ENCODE data around the gene TMUB2. TPM values are rescaled to one million over a fixed set of nuclear protein-coding genes. Genes with fewer than 3 reads are reported as not detected.
A peak's percentile ranks its signal among the peaks of the same experiment; 100 is the strongest.

TMUB2 gene
- total and polyA plus RNA-seq, 12 donors: 16.3 to 37.2 (median 20.1) TPM

DNA sequence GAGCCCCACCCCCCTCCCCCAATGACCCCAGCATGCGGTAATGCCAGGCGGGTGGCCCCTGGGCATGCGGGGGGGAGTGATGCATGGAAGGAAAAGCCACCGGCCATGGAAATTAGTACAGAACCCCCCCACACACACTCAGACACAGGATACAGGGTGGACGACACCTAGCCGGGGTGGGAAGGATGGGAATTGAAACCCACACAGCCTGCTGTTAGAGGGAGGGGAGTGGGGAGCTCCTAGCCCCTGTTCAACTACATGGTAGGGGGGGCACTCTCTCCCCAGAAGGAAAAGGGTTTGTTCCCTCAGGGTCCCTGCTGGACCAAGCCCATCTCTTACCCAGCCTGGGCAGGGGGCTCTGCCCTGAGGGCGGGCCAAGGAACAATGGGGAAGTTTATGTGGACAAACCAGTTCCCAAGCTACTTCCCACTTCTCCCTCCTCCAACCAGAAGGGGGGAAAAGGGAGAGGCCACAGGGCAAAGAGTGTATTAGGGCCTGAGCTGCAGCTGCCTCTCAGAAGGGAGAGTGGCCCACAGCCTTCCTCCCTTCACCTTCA, 5.2 kb downstream of the TMUB2 start:
- TF ChIP-seq, protein P1, sequence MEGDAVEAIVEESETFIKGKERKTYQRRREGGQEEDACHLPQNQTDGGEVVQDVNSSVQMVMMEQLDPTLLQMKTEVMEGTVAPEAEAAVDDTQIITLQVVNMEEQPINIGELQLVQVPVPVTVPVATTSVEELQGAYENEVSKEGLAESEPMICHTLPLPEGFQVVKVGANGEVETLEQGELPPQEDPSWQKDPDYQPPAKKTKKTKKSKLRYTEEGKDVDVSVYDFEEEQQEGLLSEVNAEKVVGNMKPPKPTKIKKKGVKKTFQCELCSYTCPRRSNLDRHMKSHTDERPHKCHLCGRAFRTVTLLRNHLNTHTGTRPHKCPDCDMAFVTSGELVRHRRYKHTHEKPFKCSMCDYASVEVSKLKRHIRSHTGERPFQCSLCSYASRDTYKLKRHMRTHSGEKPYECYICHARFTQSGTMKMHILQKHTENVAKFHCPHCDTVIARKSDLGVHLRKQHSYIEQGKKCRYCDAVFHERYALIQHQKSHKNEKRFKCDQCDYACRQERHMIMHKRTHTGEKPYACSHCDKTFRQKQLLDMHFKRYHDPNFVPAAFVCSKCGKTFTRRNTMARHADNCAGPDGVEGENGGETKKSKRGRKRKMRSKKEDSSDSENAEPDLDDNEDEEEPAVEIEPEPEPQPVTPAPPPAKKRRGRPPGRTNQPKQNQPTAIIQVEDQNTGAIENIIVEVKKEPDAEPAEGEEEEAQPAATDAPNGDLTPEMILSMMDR (IDR thresholded peaks at IDR 0.05): no peak
- Histone ChIP-seq H3K4me3 (no peak overlapping the region), H3K36me3 (peaks cover 0 to 85% (median 42%) of the 10 kb centered on the region in 9 donors), H3K9me3 (no peaks in the 10 kb centered on the region), H3K4me1 (peaks cover 5 to 36% (median 15%) of the 10 kb centered on the region in 9 donors), H3K27me3 (no peaks in the 10 kb centered on the region), H3K27ac (peak overlapping the region in 2 of 10 donors; percentile 15 to 27)
- DNase-seq: no peak
- intact Hi-C loops (cut with DNase I): no loop called here
- WGBS, 2 donors: 76 to 77% methylated on average over 7 of the region's 7 CpGs
- ATAC-seq: peak in 1 of 8 donors; percentile 9

DNA sequence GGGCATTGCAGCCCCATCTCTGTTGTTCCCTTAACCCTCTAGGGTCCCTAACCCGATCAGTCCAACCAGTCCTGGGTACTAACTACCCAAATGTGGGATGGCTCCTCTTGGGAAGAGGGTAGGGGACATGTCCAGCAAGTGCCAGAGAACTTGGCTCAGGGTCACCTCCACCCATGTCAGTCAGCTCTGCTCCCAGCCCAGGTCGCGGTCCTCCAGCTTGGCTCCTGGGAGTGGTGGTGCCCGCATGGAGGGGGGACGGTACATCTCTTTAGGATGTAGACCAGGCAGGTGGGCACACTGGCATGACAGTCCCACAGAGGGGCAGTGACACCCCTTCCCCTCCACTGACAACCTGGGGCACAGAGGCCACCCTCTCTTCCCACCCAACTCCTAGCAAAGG, 6.0 kb downstream of the TMUB2 start:
- ATAC-seq (no peak), DNase-seq (no peak)
- Histone ChIP-seq H3K4me3 (no peak overlapping the region), H3K27ac (peak overlapping the region in 1 of 10 donors; percentile 27), H3K9me3 (no peaks in the 10 kb centered on the region), H3K36me3 (peaks cover 0 to 92% (median 48%) of the 10 kb centered on the region in 9 donors), H3K27me3 (no peaks in the 10 kb centered on the region), H3K4me1 (peaks cover 5 to 40% (median 17%) of the 10 kb centered on the region in 9 donors)
- intact Hi-C loops (cut with DNase I): no loop called here
- WGBS, 2 donors: 87 to 95% methylated on average over 5 of the region's 5 CpGs
- TF ChIP-seq, protein P1 (IDR thresholded peaks at IDR 0.05): no peak

DNA sequence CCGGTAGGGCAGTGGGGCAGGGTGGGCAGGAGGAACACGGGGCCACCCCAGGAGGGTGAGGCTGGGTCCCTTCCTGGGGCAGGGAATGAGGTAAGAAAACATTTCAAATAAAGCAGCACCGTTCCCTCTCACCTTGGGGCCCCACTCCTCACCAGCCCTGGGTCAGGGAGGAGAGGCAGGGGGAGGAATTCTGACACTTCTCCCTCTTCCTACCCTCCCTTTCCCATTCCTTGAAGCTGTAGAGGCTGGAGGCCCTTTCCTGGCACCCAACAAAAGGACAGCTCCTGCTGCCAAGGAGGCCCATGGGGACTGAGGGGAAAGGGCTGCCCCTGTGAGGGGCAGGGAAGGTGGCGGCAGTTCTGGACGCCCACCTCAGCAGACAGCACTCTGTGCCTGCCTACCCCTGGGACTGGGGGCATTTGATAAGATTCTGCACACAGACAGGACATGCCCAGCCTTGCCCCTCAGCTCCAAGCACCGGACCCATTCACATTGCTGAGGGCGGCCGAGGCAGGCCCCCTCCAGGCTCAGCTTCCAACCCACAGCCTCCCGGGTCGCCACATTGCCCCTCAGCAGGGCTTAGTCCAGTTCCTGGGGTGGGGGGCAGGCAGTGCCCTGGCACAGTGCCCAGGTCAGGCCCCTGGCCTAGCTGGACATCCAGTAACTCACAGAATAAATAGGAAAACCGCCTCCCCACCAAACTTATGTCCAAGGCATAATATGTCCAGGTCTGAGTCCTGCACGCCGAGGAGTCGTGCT, 6.7 kb downstream of the TMUB2 start:
- H3K4me3 ChIP-seq: no peak overlapping the region
- intact Hi-C loops (cut with DNase I): no loop called here
- no peaks in the 10 kb centered on the region for H3K9me3 ChIP-seq
- DNase-seq (no peak), ATAC-seq (no peak)
- peaks cover 0 to 91% (median 48%) of the 10 kb centered on the region in 9 donors for H3K36me3 ChIP-seq
- TF ChIP-seq, protein P1 (IDR thresholded peaks at IDR 0.05): no peak
- 90 to 93% methylated on average over 13 to 14 of the region's 14 CpGs for WGBS, 2 donors
- H3K4me1 ChIP-seq: peaks cover 0 to 40% (median 17%) of the 10 kb centered on the region in 9 donors
- H3K27ac ChIP-seq: no peak overlapping the region
- H3K27me3 ChIP-seq: no peaks in the 10 kb centered on the region

DNA sequence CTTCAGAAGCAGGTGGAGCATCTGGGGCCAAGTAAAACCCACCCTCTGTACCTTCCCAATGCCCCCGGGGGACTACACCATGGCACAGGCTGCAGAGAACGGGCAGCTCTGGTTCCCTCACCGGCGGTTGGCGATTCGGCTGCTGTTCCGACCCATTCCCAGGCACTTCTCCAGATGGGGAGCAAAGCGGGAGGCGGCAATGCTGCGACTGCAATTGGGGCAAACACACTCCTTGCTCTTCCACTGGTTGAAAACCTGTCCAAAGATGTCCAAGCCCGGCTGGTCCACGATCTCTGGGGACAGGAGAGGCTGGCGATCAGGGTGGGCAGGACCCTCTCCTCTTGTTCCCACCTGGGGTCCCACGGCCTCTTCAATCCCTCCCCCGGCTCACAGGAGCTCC, 10.3 kb downstream of the TMUB2 start:
- peaks cover 0 to 44% (median 23%) of the 10 kb centered on the region in 9 donors for H3K4me1 ChIP-seq
- H3K9me3 ChIP-seq: no peaks in the 10 kb centered on the region
- H3K36me3 ChIP-seq: peaks cover 0 to 56% (median 40%) of the 10 kb centered on the region in 9 donors
- ATAC-seq (no peak), DNase-seq (no peak)
- no peaks in the 10 kb centered on the region for H3K27me3 ChIP-seq
- 92 to 93% methylated on average over 15 of the region's 15 CpGs for WGBS, 2 donors
- H3K4me3 ChIP-seq: no peak overlapping the region
- H3K27ac ChIP-seq: peak overlapping the region in 3 of 10 donors; percentile 99 to 100 (median 99)
- intact Hi-C loops (cut with DNase I): loop anchor here in 1 of 10 donors (5.0 kb wide), 1 partner anchor 55 kb away; the partner anchor contains the start of gene HROB
- TF ChIP-seq, protein P1 (IDR thresholded peaks at IDR 0.05): no peak
